ENCODE results near the gene PAGE1. TPM values are rescaled to one million over a fixed set of nuclear protein-coding genes. Genes with fewer than 3 reads are reported as not detected.

The PAGE1 gene
- total RNA-seq, 3 donors from 2014 or later (not counting 1 experiment from before 2014, with no cell fraction given): not detected

DNA sequence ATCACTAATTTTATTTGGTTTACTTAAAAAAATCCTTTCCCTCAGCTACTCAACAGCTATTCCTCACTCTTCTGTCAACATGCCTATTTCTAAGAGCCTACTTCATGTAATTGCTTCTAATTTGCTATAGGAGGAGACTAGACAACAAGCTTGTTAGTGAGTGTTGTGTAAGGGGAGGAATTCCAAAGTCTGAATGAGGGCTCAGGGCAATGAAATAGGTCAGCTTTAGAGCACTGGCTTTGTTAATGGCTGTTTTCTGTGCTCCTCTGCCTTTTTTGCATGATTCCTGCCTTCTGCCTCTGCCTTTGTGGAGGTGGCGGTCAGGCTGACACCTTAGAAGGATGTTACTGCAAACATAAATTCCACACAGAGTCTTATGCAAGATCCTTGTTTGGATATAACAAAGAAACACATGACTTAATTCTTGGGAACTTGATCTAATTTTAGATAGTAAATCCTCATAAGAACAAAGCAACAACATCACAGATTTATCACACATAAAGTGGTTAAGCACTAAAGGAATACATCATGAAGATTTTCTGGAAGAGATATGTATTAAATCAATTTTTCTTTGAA, 15.0 kb upstream of the PAGE1 start:
- H3K4me3 ChIP-seq (ENCODE audit: low read length): no peak overlapping the region
- Mint-ChIP-seq H3K4me3 (no peak overlapping the region), H3K27me3 (ENCODE audit: low read depth in 2 of 2) (peaks cover 16 to 74% of the 10 kb centered on the region in 2 donors), H3K4me1 (no peaks in the 10 kb centered on the region), H3K9me3 (no peaks in the 10 kb centered on the region), H3K36me3 (no peaks in the 10 kb centered on the region), H3K27ac (no peak overlapping the region)
- TF ChIP-seq, protein P1, sequence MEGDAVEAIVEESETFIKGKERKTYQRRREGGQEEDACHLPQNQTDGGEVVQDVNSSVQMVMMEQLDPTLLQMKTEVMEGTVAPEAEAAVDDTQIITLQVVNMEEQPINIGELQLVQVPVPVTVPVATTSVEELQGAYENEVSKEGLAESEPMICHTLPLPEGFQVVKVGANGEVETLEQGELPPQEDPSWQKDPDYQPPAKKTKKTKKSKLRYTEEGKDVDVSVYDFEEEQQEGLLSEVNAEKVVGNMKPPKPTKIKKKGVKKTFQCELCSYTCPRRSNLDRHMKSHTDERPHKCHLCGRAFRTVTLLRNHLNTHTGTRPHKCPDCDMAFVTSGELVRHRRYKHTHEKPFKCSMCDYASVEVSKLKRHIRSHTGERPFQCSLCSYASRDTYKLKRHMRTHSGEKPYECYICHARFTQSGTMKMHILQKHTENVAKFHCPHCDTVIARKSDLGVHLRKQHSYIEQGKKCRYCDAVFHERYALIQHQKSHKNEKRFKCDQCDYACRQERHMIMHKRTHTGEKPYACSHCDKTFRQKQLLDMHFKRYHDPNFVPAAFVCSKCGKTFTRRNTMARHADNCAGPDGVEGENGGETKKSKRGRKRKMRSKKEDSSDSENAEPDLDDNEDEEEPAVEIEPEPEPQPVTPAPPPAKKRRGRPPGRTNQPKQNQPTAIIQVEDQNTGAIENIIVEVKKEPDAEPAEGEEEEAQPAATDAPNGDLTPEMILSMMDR (IDR thresholded peaks at IDR 0.05): no peak
- intact Hi-C loops (cut with micrococcal nuclease): no loop called here
- no peak overlapping the region for H3K27ac ChIP-seq (ENCODE audit: low read length)
- no peak for ATAC-seq
- DNase-seq: no peak
- no peaks in the 10 kb centered on the region for H3K36me3 ChIP-seq (ENCODE audit: control insufficient read depth, insufficient read depth, low read length)
- no peaks in the 10 kb centered on the region for H3K9me3 ChIP-seq (ENCODE audit: control insufficient read depth, insufficient read depth, low read length)
- no peaks in the 10 kb centered on the region for H3K4me1 ChIP-seq (ENCODE audit: control insufficient read depth, insufficient read depth, low read length)
- 100% methylated on average over 1 of the region's 1 CpG for WGBS (ENCODE audit: insufficient coverage)
- H3K27me3 ChIP-seq (ENCODE audit: control insufficient read depth, insufficient read depth, low read length): no peaks in the 10 kb centered on the region

DNA sequence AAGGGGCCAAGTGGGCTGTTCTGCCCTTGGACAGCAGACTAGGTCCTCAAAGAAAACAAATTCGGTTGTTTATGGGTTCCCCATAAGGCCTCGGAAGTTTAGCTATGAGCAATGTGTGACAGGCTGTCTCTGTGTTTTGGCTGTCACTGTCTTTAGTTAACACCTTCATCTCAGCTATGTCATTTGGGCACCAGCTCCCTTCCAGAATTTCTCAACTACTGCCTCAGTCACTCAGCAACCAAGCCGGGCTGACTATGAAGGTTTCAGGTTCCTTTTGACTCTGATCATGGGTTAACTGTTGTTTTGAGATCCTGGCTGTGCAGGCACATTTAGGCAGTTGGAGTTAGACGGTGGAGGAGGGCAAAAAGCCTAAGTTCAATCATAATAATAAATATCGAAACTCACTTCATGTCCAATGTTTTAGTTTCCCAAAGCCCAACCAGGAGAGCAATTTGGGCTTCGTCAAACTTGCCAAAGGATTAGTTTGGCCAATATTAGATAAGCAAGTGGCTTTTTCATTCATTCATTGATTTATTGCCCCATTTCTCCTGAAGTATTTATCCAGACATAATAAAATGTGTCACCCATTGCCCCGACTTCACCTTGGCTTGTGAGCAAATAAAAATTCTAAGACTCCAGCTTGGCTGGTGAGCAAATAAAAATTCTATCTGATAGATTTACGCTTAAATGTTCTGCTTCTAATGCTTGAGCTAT, 9.1 kb upstream of the PAGE1 start:
- no peaks in the 10 kb centered on the region for H3K9me3 Mint-ChIP-seq
- peaks cover 3 to 70% of the 10 kb centered on the region in 2 donors for H3K27me3 Mint-ChIP-seq (ENCODE audit: low read depth in 2 of 2)

DNA sequence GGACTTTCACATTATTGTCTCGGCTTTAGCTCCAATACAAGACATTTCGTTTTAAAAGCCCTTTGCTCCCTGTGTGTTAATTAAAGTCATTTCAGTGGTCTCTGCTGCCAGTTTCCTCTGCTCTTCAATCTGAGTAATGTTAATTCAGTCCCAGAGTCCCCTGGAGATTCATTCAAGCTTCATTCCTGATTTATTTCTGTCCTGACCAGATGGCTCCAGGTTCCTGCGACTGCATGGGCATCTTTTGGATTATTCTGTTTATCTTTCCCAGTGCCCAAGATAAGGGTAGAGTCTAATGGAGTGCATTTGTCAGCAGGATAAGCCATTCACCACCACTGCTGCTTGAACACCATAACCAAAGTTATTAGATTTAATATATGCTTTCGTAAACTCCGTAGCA, 6.1 kb upstream of the PAGE1 start:
- H3K27ac ChIP-seq (ENCODE audit: low read length): no peak overlapping the region
- no peak for ATAC-seq
- Mint-ChIP-seq H3K27ac (no peak overlapping the region), H3K36me3 (no peaks in the 10 kb centered on the region), H3K27me3 (ENCODE audit: low read depth in 2 of 2) (peaks cover 3 to 47% of the 10 kb centered on the region in 2 donors), H3K4me3 (no peak overlapping the region), H3K4me1 (no peaks in the 10 kb centered on the region), H3K9me3 (no peaks in the 10 kb centered on the region)
- no peak overlapping the region for H3K4me3 ChIP-seq (ENCODE audit: low read length)
- intact Hi-C loops (cut with micrococcal nuclease): no loop called here
- no peaks in the 10 kb centered on the region for H3K36me3 ChIP-seq (ENCODE audit: control insufficient read depth, insufficient read depth, low read length)
- no peaks in the 10 kb centered on the region for H3K27me3 ChIP-seq (ENCODE audit: control insufficient read depth, insufficient read depth, low read length)
- no peaks in the 10 kb centered on the region for H3K4me1 ChIP-seq (ENCODE audit: control insufficient read depth, insufficient read depth, low read length)
- TF ChIP-seq, protein P1 (IDR thresholded peaks at IDR 0.05): no peak
- WGBS (ENCODE audit: insufficient coverage): 71% methylated on average over 1 of the region's 5 CpGs
- no peaks in the 10 kb centered on the region for H3K9me3 ChIP-seq (ENCODE audit: control insufficient read depth, insufficient read depth, low read length)
- no peak for DNase-seq

More for the DNA sequence above, 9.1 kb upstream of the PAGE1 start:
- Histone ChIP-seq H3K36me3 (ENCODE audit: control insufficient read depth, insufficient read depth, low read length) (no peaks in the 10 kb centered on the region), H3K27me3 (ENCODE audit: control insufficient read depth, insufficient read depth, low read length) (no peaks in the 10 kb centered on the region), H3K27ac (ENCODE audit: low read length) (no peak overlapping the region), H3K9me3 (ENCODE audit: control insufficient read depth, insufficient read depth, low read length) (no peaks in the 10 kb centered on the region), H3K4me1 (ENCODE audit: control insufficient read depth, insufficient read depth, low read length) (no peaks in the 10 kb centered on the region), H3K4me3 (ENCODE audit: low read length) (no peak overlapping the region)
- WGBS (ENCODE audit: insufficient coverage): 90% methylated on average over 4 of the region's 8 CpGs
- H3K4me1 Mint-ChIP-seq: no peaks in the 10 kb centered on the region
- H3K4me3 Mint-ChIP-seq: no peak overlapping the region
- DNase-seq (no peak), ATAC-seq (no peak)
- intact Hi-C loops (cut with micrococcal nuclease): no loop called here
- no peak overlapping the region for H3K27ac Mint-ChIP-seq
- H3K36me3 Mint-ChIP-seq: no peaks in the 10 kb centered on the region
- TF ChIP-seq, protein P1 (IDR thresholded peaks at IDR 0.05): no peak
